Suppressor macrophage treated with lipopolysaccharide for 4 hours (primary cell): ENCODE data around the gene TAF1D.
A peak's percentile ranks its signal among the peaks of the same experiment; 100 is the strongest.

ENCODE experiments used
- DNase-seq: peaks from one replicate; pipeline ENCODE4 v3.0.0-alpha.2; 2020

Gene TAF1D

GRCh38 chr11:93718057-93718563 lies 23.2 kb downstream of the TAF1D start:
- no peak for DNase-seq

- DNase-seq: no peak
These were observed 23.8 kb downstream of the TAF1D start for GRCh38 chr11:93717501-93717900.

- DNase-seq: no peak
These were observed 25.4 kb downstream of the TAF1D start for GRCh38 chr11:93715797-93716396.

GRCh38 chr11:93712678-93713077 lies 28.6 kb downstream of the TAF1D start:
- DNase-seq: no peak

- no peak for DNase-seq
These were observed 31.1 kb downstream of the TAF1D start for GRCh38 chr11:93710239-93710638.

GRCh38 chr11:93704237-93704636 lies 37.1 kb downstream of the TAF1D start:
- no peak for DNase-seq

- no peak for DNase-seq
These were observed 40.5 kb downstream of the TAF1D start for GRCh38 chr11:93700830-93701229.

GRCh38 chr11:93697611-93698010 lies 43.7 kb downstream of the TAF1D start:
- no peak for DNase-seq

- no peak for DNase-seq
These were observed 46.7 kb downstream of the TAF1D start for GRCh38 chr11:93694557-93694956.

- DNase-seq: no peak
These were observed 47.2 kb downstream of the TAF1D start for GRCh38 chr11:93694109-93694508.

- peak; percentile 45 for DNase-seq
These were observed 52.1 kb downstream of the TAF1D start for GRCh38 chr11:93689240-93689639.

- DNase-seq: no peak
These were observed 54.5 kb downstream of the TAF1D start for GRCh38 chr11:93686812-93687211.

GRCh38 chr11:93686226-93686625 lies 55.1 kb downstream of the TAF1D start:
- DNase-seq: no peak
